H9 (cell line): ENCODE results near the gene SPEF2. TPM values are rescaled to one million over a fixed set of nuclear protein-coding genes. Genes with fewer than 3 reads are reported as not detected.

Experiments used
- DNase-seq: peaks from one replicate; pipeline ENCODE4 v3.0.0-alpha.2; 2017
- H2AFZ ChIP-seq: one replicate; pipeline ENCODE4 v1.6.1; 2013; ENCODE audit warnings: mild to moderate bottlenecking, low read length, control low read depth, moderate library complexity
- H2AK5ac ChIP-seq: 2 replicates; pipeline ENCODE4 v1.6.1; 2013; ENCODE audit warnings: low read length, control low read depth, mixed read lengths; ENCODE audit not compliant: insufficient read length
- H2BK120ac ChIP-seq: one replicate; pipeline ENCODE4 v1.6.1; 2013; ENCODE audit warnings: low read depth, mild to moderate bottlenecking, low read length, control low read depth, inconsistent platforms; ENCODE audit not compliant: poor library complexity, severe bottlenecking
- H2BK12ac ChIP-seq: 2 replicates; pipeline ENCODE4 v1.6.1; 2013; ENCODE audit warnings: low read length, control low read depth, mixed read lengths, low read depth; ENCODE audit not compliant: insufficient read length
- H2BK15ac ChIP-seq: 2 replicates; pipeline ENCODE4 v1.6.1; 2013; ENCODE audit warnings: low read depth, low read length, control low read depth
- H2BK20ac ChIP-seq: one replicate; pipeline ENCODE4 v1.6.1; 2013; ENCODE audit warnings: low read depth, mild to moderate bottlenecking, low read length, control low read depth, inconsistent platforms; ENCODE audit not compliant: poor library complexity, severe bottlenecking
- H2BK5ac ChIP-seq: 2 replicates; pipeline ENCODE4 v1.6.1; 2013; ENCODE audit warnings: low read length, control low read depth, mixed read lengths; ENCODE audit not compliant: insufficient read length
- H3K14ac ChIP-seq: 2 replicates; pipeline ENCODE4 v1.6.1; 2013; ENCODE audit warnings: low read length, control low read depth; ENCODE audit not compliant: insufficient read depth
- H3K18ac ChIP-seq: 2 replicates; pipeline ENCODE4 v1.6.1; 2013; ENCODE audit warnings: low read depth, mild to moderate bottlenecking, mixed read lengths, low read length, control low read depth; ENCODE audit not compliant: insufficient read length
- H3K23ac ChIP-seq: 2 replicates; pipeline ENCODE4 v1.6.1; 2013; ENCODE audit warnings: low read length, control low read depth, mixed read lengths, low read depth; ENCODE audit not compliant: insufficient read length
- H3K23me2 ChIP-seq: 2 replicates; pipeline ENCODE4 v1.6.1; 2013; ENCODE audit warnings: low read depth, mild to moderate bottlenecking, mixed read lengths, low read length, control low read depth; ENCODE audit not compliant: insufficient read length, poor library complexity, severe bottlenecking
- H3K27ac ChIP-seq: 2 replicates; pipeline ENCODE4 v1.5.1; 2013; ENCODE audit warnings: low read length, control low read depth, mixed read lengths, low read depth; ENCODE audit not compliant: insufficient read length
- H3K27me3 ChIP-seq: 2 replicates; pipeline ENCODE4 v1.6.1; 2013; ENCODE audit warnings: low read length, control low read depth, inconsistent platforms; ENCODE audit not compliant: insufficient read depth
- H3K4ac ChIP-seq: 2 replicates; pipeline ENCODE4 v1.6.1; 2013; ENCODE audit warnings: low read depth, mild to moderate bottlenecking, control low read depth, inconsistent platforms, low read length, moderate library complexity
- H3K4me1 ChIP-seq: 2 replicates; pipeline ENCODE4 v1.6.1; 2013; ENCODE audit warnings: low read length, control low read depth, inconsistent platforms; ENCODE audit not compliant: insufficient read depth
- H3K4me2 ChIP-seq: 2 replicates; pipeline ENCODE4 v1.6.1; 2013; ENCODE audit warnings: low read length, control low read depth, mixed read lengths; ENCODE audit not compliant: insufficient read length, insufficient read depth
- H3K56ac ChIP-seq: 2 replicates; pipeline ENCODE4 v1.6.1; 2013; ENCODE audit warnings: low read depth, mild to moderate bottlenecking, mixed read lengths, low read length, control low read depth; ENCODE audit not compliant: insufficient read length
- H3K79me1 ChIP-seq: 2 replicates; pipeline ENCODE4 v1.6.1; 2013; ENCODE audit warnings: low read depth, mild to moderate bottlenecking, moderate library complexity, low read length, control low read depth, inconsistent platforms; ENCODE audit not compliant: insufficient read depth, poor library complexity, severe bottlenecking
- H3K79me2 ChIP-seq: 2 replicates; pipeline ENCODE4 v1.6.1; 2013; ENCODE audit warnings: low read length, control low read depth, inconsistent platforms; ENCODE audit not compliant: insufficient read depth
- H3K9ac ChIP-seq: 2 replicates; pipeline ENCODE4 v1.6.1; 2013; ENCODE audit warnings: low read length, control low read depth, mixed read lengths; ENCODE audit not compliant: insufficient read length; ENCODE audit errors: extremely low read depth
- H3K9me3 ChIP-seq: one replicate; pipeline ENCODE4 v1.6.1; 2013; ENCODE audit warnings: low read depth, low read length, inconsistent platforms; ENCODE audit not compliant: control insufficient read depth
- H3T11ph ChIP-seq: one replicate; pipeline ENCODE4 v1.6.1; 2013; ENCODE audit warnings: mild to moderate bottlenecking, low read length, control low read depth, inconsistent platforms
- H4K20me1 ChIP-seq: one replicate; pipeline ENCODE4 v1.6.1; 2013; ENCODE audit not compliant: control insufficient read depth, insufficient read length, insufficient read depth
- H4K5ac ChIP-seq: 2 replicates; pipeline ENCODE4 v1.6.1; 2013; ENCODE audit warnings: low read depth, mild to moderate bottlenecking, mixed read lengths, low read length, control low read depth; ENCODE audit not compliant: insufficient read length
- H4K8ac ChIP-seq: replicated peaks from 2 replicates; pipeline ENCODE4 v1.6.1; 2013; ENCODE audit warnings: low read length, control low read depth, mixed read lengths, low read depth; ENCODE audit not compliant: insufficient read length
- H4K91ac ChIP-seq: 2 replicates; pipeline ENCODE4 v1.6.1; 2013; ENCODE audit warnings: low read depth, mild to moderate bottlenecking, moderate library complexity, mixed read lengths, low read length, control low read depth; ENCODE audit not compliant: insufficient read length
- H3K27ac Mint-ChIP-seq, 3 experiments: 2 replicates in 2 of 3; 3 replicates in 1 of 3; pipeline ENCODE4 v1.8.0; 2020 to 2021; ENCODE audit warnings: mixed read lengths in 3 of 3, mild to moderate bottlenecking in 1 of 3, moderate library complexity in 1 of 3
- H3K27me3 Mint-ChIP-seq: 2 replicates; pipeline ENCODE4 v1.8.0; 2021; ENCODE audit warnings: low read depth, mild to moderate bottlenecking, moderate library complexity, mixed read lengths
- H3K36me3 Mint-ChIP-seq, 3 experiments: 2 replicates in 2 of 3; 3 replicates in 1 of 3; pipeline ENCODE4 v1.8.0; 2020 to 2021; ENCODE audit warnings: low read depth in 3 of 3, mixed read lengths in 3 of 3; ENCODE audit not compliant: insufficient read depth in 1 of 3
- H3K4me1 Mint-ChIP-seq, 2 experiments: 2 replicates each; pipeline ENCODE4 v1.8.0; 2020; ENCODE audit warnings: mixed read lengths in 2 of 2
- H3K4me3 Mint-ChIP-seq, 2 experiments: 2 replicates in 1 of 2; 3 replicates in 1 of 2; pipeline ENCODE4 v1.8.0; 2020 to 2021; ENCODE audit warnings: mild to moderate bottlenecking in 2 of 2, mixed read lengths in 2 of 2, moderate library complexity in 1 of 2
- H3K9me3 Mint-ChIP-seq, 2 experiments: 2 replicates in 1 of 2; 3 replicates in 1 of 2; pipeline ENCODE4 v1.8.0; 2020; ENCODE audit warnings: mild to moderate bottlenecking in 2 of 2, mixed read lengths in 2 of 2, moderate library complexity in 1 of 2
- CTCF ChIP-seq: fragments of 200-600 bp; sonication (generic); conservative IDR thresholded peaks from 3 replicates; pipeline ENCODE4 v1.8.0; 2021; ENCODE audit warnings: antibody characterized with exemption, mild to moderate bottlenecking
- WGBS: extraction: QIAGEN DNeasy Blood & Tissue Kit; methylation state at CpG from one replicate; pipeline ENCODE4 v1.1.7; 2013; ENCODE audit warnings: missing lambda C conversion rate, low lambda C conversion rate, mixed read lengths; ENCODE audit not compliant: insufficient read length; ENCODE audit errors: extremely low coverage; 5-methylcytosine and 5-hydroxymethylcytosine counted together
- total RNA-seq: library from RNA; stranded (reverse); gene quantifications from 2 replicates; pipeline ENCODE4 v1.2.1, GENCODE V29; 2021

The SPEF2 gene
- total RNA-seq, 1 experiment from 2014 or later = 1.0 TPM

GRCh38 chr5:35849860-35850259 lies 232.2 kb downstream of the SPEF2 start:
- H3K27ac ChIP-seq = no peak overlapping the region
- H4K8ac ChIP-seq = no peak overlapping the region
- no peaks in the 10 kb centered on the region for H3K23me2 ChIP-seq
- no CpG with 5 or more reads among the region's 6 CpGs for WGBS
- no peak overlapping the region for H2AFZ ChIP-seq
- no peak for DNase-seq
- TF ChIP-seq CTCF = no peak
- peaks cover 4 to 18% (median 14%) of the 10 kb centered on the region in 3 experiments for H3K36me3 Mint-ChIP-seq
- H3K27ac Mint-ChIP-seq = no peak overlapping the region
- H3K4ac ChIP-seq = no peak overlapping the region
- no peaks in the 10 kb centered on the region for H3K79me2 ChIP-seq
- H3K23ac ChIP-seq = no peak overlapping the region
- H2BK15ac ChIP-seq = no peak overlapping the region
- H3K9ac ChIP-seq = no peak overlapping the region
- no peak overlapping the region for H4K91ac ChIP-seq
- H2AK5ac ChIP-seq = no peak overlapping the region
- no peak overlapping the region for H3K56ac ChIP-seq
- no peak overlapping the region for H2BK5ac ChIP-seq
- H2BK20ac ChIP-seq = no peak overlapping the region
- H3K14ac ChIP-seq = no peak overlapping the region
- H3K4me1 ChIP-seq = no peaks in the 10 kb centered on the region
- H3K27me3 Mint-ChIP-seq = peaks cover 3% of the 10 kb centered on the region; the same call in 1 of the 2 replicates
- peaks cover 29 to 33% of the 10 kb centered on the region in 2 experiments for H3K9me3 Mint-ChIP-seq
- no peak overlapping the region for H3K18ac ChIP-seq
- no peak overlapping the region for H3K4me3 Mint-ChIP-seq
- peaks cover 18% of the 10 kb centered on the region for H3K9me3 ChIP-seq
- H3K27me3 ChIP-seq = no peaks in the 10 kb centered on the region
- H4K20me1 ChIP-seq = no peaks in the 10 kb centered on the region
- H3K79me1 ChIP-seq = no peaks in the 10 kb centered on the region
- no peak overlapping the region for H3T11ph ChIP-seq
- H2BK120ac ChIP-seq = no peak overlapping the region
- H3K4me1 Mint-ChIP-seq = peaks cover 4 to 5% of the 10 kb centered on the region in 2 experiments; a peak in 2 of 4 replicates
- H2BK12ac ChIP-seq = no peak overlapping the region
- H3K4me2 ChIP-seq = no peak overlapping the region
- no peak overlapping the region for H4K5ac ChIP-seq
